ENCODE measurements around the gene ACOT2.

Gene ACOT2

DNA sequence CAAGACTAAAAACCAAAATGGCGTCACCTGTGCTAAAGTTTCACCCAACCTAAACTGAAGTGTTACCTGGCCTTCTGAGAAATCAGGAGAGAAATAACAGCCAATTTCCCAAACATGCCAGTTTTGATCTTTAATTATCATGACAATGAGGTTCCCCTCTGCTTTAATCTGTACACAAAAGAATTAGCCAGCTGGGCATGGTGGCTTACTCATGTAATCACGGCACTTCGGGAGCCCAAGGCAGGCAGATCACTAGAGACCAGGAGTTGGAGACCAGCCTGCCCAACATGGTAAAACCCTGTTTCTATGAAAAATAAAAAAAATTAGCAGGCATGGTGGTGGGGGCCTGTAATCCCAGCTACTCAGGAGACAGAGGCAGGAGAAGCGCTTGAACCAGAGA is 15.2 kb upstream of the ACOT2 start:
- TF ChIP-seq TAF1 (IDR thresholded peaks at IDR 0.05; ENCODE audit: borderline replicate concordance, insufficient read depth, low read length) (no peak), POLR2AphosphoS5 (IDR thresholded peaks at IDR 0.05; ENCODE audit: low read depth, low read length) (no peak), FOXP2 (optimal IDR thresholded peaks at IDR 0.05; ENCODE audit: borderline replicate concordance, extremely low read depth, extremely low read length, insufficient read depth) (no peak), SIN3A (IDR thresholded peaks at IDR 0.05; ENCODE audit: borderline replicate concordance, insufficient read depth, low read length) (no peak)
- TF ChIP-seq, protein P1, sequence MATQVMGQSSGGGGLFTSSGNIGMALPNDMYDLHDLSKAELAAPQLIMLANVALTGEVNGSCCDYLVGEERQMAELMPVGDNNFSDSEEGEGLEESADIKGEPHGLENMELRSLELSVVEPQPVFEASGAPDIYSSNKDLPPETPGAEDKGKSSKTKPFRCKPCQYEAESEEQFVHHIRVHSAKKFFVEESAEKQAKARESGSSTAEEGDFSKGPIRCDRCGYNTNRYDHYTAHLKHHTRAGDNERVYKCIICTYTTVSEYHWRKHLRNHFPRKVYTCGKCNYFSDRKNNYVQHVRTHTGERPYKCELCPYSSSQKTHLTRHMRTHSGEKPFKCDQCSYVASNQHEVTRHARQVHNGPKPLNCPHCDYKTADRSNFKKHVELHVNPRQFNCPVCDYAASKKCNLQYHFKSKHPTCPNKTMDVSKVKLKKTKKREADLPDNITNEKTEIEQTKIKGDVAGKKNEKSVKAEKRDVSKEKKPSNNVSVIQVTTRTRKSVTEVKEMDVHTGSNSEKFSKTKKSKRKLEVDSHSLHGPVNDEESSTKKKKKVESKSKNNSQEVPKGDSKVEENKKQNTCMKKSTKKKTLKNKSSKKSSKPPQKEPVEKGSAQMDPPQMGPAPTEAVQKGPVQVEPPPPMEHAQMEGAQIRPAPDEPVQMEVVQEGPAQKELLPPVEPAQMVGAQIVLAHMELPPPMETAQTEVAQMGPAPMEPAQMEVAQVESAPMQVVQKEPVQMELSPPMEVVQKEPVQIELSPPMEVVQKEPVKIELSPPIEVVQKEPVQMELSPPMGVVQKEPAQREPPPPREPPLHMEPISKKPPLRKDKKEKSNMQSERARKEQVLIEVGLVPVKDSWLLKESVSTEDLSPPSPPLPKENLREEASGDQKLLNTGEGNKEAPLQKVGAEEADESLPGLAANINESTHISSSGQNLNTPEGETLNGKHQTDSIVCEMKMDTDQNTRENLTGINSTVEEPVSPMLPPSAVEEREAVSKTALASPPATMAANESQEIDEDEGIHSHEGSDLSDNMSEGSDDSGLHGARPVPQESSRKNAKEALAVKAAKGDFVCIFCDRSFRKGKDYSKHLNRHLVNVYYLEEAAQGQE (IDR thresholded peaks at IDR 0.05; ENCODE audit: insufficient read depth in 1 of 2, low read depth in 2 of 2, low read length in 2 of 2), result no peak

DNA sequence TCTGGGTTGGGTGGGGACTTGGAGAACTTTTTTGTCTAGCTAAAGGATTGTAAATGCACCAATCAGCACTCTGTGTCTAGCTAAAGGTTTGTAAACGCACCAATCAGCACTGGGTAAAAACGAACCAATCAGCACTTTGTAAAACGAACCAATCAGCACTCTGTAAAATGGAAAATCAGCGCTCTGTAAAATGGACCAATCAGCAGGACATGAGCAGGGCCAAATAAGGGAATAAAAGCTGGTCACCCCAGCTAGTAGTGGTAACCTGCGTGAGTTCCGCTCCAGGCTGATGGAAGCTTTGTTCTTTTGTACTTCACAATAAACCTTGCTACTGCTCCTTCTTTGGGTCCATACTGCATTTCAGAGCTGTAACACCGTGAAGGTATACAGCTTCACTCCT is 1.7 kb upstream of the ACOT2 start:
- TF ChIP-seq POLR2AphosphoS5 (IDR thresholded peaks at IDR 0.05; ENCODE audit: low read depth, low read length) (no peak), SIN3A (IDR thresholded peaks at IDR 0.05; ENCODE audit: borderline replicate concordance, insufficient read depth, low read length) (no peak), FOXP2 (optimal IDR thresholded peaks at IDR 0.05; ENCODE audit: borderline replicate concordance, extremely low read depth, extremely low read length, insufficient read depth) (no peak), TAF1 (IDR thresholded peaks at IDR 0.05; ENCODE audit: borderline replicate concordance, insufficient read depth, low read length) (no peak)
- TF ChIP-seq, protein P1 (IDR thresholded peaks at IDR 0.05; ENCODE audit: insufficient read depth in 1 of 2, low read depth in 2 of 2, low read length in 2 of 2), result no peak

DNA sequence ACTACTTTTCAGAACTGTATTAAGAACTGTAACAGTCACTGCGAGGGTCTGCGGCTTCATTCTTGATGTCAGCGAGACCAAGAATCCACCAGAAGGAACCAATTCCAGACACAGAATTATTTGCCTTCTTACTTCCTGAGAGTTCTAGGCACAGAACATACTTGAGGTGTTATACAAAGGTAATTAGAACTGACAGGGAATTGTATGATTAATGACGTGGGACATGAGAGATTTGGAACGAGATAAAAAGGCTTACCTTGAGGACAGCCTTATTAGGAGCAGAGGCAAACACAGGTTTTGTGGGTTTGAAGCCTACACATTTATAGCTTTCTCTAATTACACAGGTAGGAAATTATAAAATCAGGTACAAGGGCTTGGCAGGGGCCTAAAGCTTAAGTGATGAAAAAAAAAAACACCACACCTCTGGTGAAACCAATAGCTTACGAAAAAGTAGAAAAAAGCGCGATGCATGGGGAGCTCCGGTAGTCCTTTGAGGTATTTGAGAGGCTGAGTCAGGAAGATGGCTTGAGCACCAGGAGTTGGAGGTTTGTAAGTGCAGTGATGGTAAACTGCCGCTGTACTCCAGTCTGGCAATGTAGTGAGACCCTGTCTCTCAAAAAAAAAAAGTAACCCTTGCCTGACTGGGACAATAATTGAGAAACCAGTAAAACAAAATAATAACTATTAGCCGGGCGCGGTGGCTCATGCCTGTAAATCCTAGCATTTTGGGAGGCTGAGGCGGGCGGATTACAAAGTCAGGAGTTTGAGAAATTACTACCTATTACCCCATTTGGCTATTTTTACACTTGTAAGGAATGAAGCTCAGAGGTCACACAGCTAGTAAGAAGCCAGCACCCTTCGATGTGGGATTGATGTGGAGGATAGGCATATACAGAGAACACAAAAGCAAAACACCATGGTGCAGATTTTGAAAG is 795 bp upstream of the ACOT2 start:
- TF ChIP-seq TAF1 (IDR thresholded peaks at IDR 0.05; ENCODE audit: borderline replicate concordance, insufficient read depth, low read length) (no peak), POLR2AphosphoS5 (IDR thresholded peaks at IDR 0.05; ENCODE audit: low read depth, low read length) (no peak), FOXP2 (optimal IDR thresholded peaks at IDR 0.05; ENCODE audit: borderline replicate concordance, extremely low read depth, extremely low read length, insufficient read depth) (no peak), SIN3A (IDR thresholded peaks at IDR 0.05; ENCODE audit: borderline replicate concordance, insufficient read depth, low read length) (no peak)
- TF ChIP-seq, protein P1 (IDR thresholded peaks at IDR 0.05; ENCODE audit: insufficient read depth in 1 of 2, low read depth in 2 of 2, low read length in 2 of 2), result no peak

DNA sequence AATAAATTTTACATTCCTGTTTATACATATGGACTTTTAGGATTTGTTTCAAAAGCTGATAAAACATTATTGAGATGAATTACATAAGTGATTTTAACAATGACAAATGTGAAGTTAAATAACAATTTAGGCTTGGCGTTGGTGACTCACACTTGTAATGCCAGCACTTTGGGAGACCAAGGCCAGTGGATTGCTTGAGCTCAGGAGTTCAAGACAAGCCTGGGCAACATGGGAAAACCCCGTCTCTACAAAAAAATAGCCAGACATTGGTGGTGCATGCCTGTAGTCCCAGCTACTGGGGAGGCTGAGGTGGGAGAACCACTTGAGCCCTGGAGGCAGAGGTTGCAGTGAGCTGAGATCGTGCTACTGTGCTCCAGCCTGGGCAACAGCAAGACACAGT is 7.4 kb downstream of the ACOT2 start:
- TF ChIP-seq, protein P1 (IDR thresholded peaks at IDR 0.05; ENCODE audit: insufficient read depth in 1 of 2, low read depth in 2 of 2, low read length in 2 of 2), result no peak
- TF ChIP-seq POLR2AphosphoS5 (IDR thresholded peaks at IDR 0.05; ENCODE audit: low read depth, low read length) (no peak), TAF1 (IDR thresholded peaks at IDR 0.05; ENCODE audit: borderline replicate concordance, insufficient read depth, low read length) (no peak), FOXP2 (optimal IDR thresholded peaks at IDR 0.05; ENCODE audit: borderline replicate concordance, extremely low read depth, extremely low read length, insufficient read depth) (no peak)
